SK-N-DZ (cell line): ENCODE measurements around the gene TSPAN3.

Experiments
- DNase-seq: peaks from one replicate; pipeline ENCODE4 v3.0.0-alpha.2; 2015; ENCODE audit warnings: low spot score

The TSPAN3 gene

GRCh38 chr15:77009646-77010311, 61.1 kb downstream of the TSPAN3 start:
- no peak for DNase-seq

DNA sequence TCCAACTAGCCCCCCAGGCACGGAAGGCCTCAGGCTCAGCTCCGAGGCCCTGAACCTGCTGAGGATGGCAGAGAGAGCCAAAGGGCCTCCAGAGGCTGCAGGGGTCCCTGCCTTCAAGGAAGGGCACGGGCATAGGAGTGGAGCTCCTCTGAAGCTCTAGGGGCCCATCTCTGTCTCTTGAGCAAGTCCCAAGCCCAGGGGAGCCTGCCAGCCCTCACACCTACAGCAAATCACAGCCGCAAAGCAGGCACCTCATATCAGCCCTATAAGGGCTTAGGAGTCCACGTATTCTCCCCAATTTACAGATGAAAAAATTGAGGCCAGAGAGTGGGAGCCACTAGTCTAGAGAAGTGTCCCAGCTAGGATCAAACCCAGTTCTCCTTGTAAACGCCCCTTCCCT, 61.7 kb downstream of the TSPAN3 start:
- DNase-seq, result no peak

DNA sequence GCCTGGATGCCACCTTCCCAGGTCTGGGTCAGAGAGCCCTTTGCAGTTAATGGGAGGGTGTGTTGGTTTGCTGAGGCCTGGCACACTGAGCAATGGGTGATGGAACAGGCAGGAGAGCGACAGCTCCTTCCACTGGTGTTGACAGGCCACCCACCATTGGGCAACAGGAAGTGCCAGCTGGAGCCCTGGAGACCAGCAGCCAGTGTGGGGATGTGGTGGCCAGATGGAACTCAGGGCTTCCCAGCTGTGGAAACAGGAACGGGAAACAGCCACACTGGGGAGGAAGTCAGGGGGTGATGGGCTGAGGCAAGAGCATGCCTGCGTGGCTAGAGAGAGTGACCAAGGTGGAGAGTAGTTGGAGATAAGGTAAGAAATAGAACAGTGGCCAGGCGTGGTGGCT, 66.7 kb downstream of the TSPAN3 start:
- DNase-seq, result no peak

GRCh38 chr15:77002954-77003912, 67.7 kb downstream of the TSPAN3 start:
- no peak for DNase-seq

GRCh38 chr15:77002436-77002835, 68.5 kb downstream of the TSPAN3 start:
- DNase-seq, result no peak

DNA sequence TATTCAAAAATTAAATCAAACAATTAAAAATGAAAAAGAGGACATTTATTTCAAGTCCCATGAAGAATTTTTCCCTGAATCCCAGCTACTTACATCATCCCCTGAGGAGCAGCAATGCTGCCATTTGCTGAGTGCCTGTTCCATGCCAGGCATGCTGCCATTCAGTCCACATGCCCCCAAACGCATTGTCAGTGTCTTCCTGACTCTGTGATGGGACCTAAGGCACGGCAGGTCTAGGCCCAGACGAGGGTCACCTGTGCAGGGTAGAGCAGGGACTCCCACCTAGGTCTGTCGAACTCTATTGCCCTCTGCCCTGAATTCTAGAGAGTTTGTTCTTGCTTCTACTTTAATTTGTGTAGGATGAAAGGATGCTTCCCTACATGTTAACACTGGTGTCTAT, 68.9 kb downstream of the TSPAN3 start:
- DNase-seq, result no peak

DNA sequence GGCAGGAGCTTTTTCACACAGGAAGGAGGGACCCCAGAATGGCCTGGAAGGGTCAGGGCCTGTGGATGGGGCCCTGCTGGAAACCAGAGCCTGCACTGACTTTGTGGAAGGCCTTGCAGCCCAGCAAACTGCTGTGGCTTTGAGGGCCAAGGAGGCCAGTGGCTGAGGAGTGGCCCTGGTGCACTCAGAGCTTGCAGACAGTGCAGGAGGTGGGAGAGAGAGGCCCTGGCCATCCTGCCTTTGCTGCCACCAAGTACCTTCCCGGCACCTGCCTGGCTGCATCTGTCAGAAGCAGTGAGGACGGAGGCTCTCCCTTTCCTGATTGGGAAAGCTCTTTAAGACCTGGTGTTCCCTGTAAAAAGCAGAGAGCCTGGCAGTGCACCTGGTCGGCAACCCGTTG, 69.6 kb downstream of the TSPAN3 start:
- DNase-seq, result no peak

GRCh38 chr15:76999996-77000395, 70.9 kb downstream of the TSPAN3 start:
- no peak for DNase-seq

- DNase-seq, result no peak
Measured at GRCh38 chr15:76998663-76999285, 72.1 kb downstream of the TSPAN3 start.

GRCh38 chr15:76996526-76997401, 74.1 kb downstream of the TSPAN3 start:
- no peak for DNase-seq

DNA sequence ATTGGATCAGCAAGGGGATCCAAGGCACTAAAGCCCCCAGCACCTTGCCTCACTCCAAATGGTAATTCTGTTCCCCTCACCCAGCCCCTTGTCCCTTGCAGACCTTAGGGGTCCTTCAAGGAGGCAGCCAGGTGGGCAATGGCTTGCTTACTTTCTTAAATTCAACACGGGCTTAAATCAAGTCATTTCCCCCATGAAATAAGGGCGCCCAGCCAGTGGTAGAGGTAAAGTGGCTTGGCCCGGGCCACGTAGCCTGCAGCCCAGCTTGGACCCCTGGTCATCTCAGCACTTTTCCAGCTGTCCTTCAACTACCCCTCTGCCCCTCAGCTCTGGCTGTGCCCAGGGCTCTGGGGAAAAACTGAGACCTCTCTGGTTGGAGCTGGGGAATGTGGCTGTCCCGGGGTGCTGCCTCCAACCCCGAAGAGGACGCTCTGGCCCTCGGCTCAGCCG, 74.8 kb downstream of the TSPAN3 start:
- DNase-seq, result no peak

DNA sequence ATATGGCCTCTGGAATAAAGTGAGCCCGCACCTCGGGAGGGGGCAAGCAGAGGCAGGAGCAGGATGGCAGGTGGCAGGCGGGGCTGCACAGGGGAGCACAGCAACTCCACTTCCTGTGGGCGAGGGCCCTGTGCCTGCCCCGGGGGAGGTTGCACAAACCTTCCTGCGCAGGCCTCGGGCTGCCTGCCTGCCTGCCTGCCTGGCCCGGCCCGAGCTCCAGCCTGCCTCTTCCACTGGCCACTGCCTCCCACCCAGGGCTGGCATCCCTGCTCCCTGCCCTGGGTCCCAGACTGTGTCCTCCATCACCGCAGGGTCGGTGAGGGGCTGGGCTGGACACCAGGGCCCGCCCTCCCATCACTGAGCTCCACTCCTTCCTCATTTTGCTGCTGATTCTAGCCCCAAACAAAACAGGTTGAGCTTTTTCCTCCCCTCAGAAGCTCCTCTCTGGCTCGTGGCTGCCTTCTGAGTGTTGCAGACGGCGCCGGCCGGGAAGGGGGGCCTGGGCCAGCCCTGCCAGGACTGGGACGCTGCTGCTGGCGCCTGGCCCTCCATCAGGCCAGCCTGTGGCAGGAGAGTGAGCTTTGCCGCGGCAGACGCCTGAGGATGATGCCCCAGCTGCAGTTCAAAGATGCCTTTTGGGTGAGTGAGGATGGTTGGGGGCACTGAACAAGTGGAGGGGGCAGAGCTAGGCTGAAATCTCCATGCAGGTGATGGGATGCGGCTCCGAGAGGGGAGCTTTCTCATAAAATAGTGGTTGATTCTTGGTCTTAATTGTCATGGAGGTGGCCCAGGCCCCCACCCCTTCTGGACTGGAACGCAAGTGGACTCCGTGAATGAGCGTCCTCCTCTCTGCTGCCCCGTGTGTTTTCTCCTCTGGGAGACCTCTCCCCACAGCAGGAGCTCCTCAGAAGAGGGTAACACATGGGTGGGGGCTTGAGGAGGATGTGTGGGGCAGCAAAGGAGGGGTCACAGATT, 75.7 kb downstream of the TSPAN3 start, which contains the start of gene PSTPIP1:
Gene PSTPIP1, plus strand, starts transcription at position 156 of the 975 bp plus-strand sequence. Its CDS starts 448 bp downstream, at position 604.
- peak; percentile 45 for DNase-seq

GRCh38 chr15:76994496-76994895, 76.4 kb downstream of the TSPAN3 start:
- DNase-seq, result no peak

DNA sequence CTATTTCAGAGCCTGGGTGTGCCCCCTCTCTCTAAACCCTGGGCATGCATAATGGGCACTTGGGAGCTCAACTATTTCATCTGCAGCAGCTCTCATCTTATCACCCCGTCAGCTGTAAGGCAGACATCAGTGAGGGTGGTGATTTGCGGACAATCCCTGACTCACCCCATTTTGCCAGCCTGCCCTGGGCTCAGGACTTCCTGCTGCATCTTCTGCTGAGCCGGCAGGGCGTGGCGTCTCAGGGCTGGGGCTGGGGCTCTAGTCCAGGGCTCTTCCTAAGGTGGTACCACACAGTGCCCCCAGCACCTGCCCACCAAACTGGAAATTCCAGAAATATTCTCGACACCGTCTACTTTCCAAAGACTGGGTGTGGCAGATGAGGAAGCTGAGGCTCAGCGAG, 76.9 kb downstream of the TSPAN3 start:
- DNase-seq, result no peak

- no peak for DNase-seq
Measured at GRCh38 chr15:76993114-76993725, 77.7 kb downstream of the TSPAN3 start.

GRCh38 chr15:76991741-76992645, 78.9 kb downstream of the TSPAN3 start:
- peak; percentile 55 for DNase-seq
